GM23338 (cell line): Measurements from ENCODE around the gene ARHGAP28. TPM values are rescaled to one million over a fixed set of nuclear protein-coding genes. Genes with fewer than 3 reads are reported as not detected.
A peak's percentile ranks its signal among the peaks of the same experiment; 100 is the strongest.

ENCODE experiments used
- ATAC-seq: fragments of 200-7000 bp; cut with Tn5 transposase; 3 replicates; pipeline ENCODE4 v1.9.1; 2020
- DNase-seq: peaks from one replicate; pipeline ENCODE4 v3.0.0-alpha.2; 2015; ENCODE audit warnings: low spot score
- H2AFZ ChIP-seq: fragments of 200-600 bp; sonication (generic); 2 replicates; pipeline ENCODE4 v1.8.0; 2016; ENCODE audit warnings: antibody characterized with exemption, mild to moderate bottlenecking, moderate library complexity
- H3F3A ChIP-seq: fragments of 200-600 bp; sonication (generic); replicated peaks from 2 replicates; pipeline ENCODE4 v1.8.0; 2017; ENCODE audit warnings: antibody characterized with exemption, mixed run types, low read depth
- H3K27ac ChIP-seq: fragments of 200-600 bp; sonication (generic); 2 replicates; pipeline ENCODE4 v1.6.1; 2016; ENCODE audit warnings: low read depth
- H3K27me3 ChIP-seq: fragments of 200-600 bp; sonication (generic); 2 replicates; pipeline ENCODE4 v1.8.0; 2016; ENCODE audit warnings: mild to moderate bottlenecking, mixed run types, moderate library complexity; ENCODE audit not compliant: insufficient read depth
- H3K36me3 ChIP-seq: fragments of 200-600 bp; sonication (generic); 2 replicates; pipeline ENCODE4 v1.8.0; 2016; ENCODE audit warnings: mild to moderate bottlenecking; ENCODE audit not compliant: insufficient read depth
- H3K4me1 ChIP-seq: fragments of 200-600 bp; sonication (generic); 2 replicates; pipeline ENCODE4 v1.8.0; 2016; ENCODE audit warnings: mild to moderate bottlenecking, moderate library complexity; ENCODE audit not compliant: insufficient read depth
- H3K4me2 ChIP-seq: fragments of 200-600 bp; sonication (generic); 2 replicates; pipeline ENCODE4 v1.7.1; 2017; ENCODE audit warnings: mixed run types
- H3K4me3 ChIP-seq: fragments of 200-600 bp; sonication (generic); 2 replicates; pipeline ENCODE4 v1.6.1; 2016; ENCODE audit warnings: mixed run types
- H3K79me2 ChIP-seq: fragments of 200-600 bp; sonication (generic); replicated peaks from 2 replicates; pipeline ENCODE4 v1.8.0; 2017; ENCODE audit warnings: mild to moderate bottlenecking; ENCODE audit not compliant: insufficient read depth
- H3K9me2 ChIP-seq: fragments of 200-600 bp; sonication (generic); 2 replicates; pipeline ENCODE4 v1.8.0; 2017; ENCODE audit not compliant: insufficient read depth
- H4K20me1 ChIP-seq: fragments of 200-600 bp; sonication (generic); replicated peaks from 2 replicates; pipeline ENCODE4 v1.8.0; 2017; ENCODE audit warnings: mild to moderate bottlenecking; ENCODE audit not compliant: insufficient read depth
- H3K27ac Mint-ChIP-seq: 2 replicates; pipeline ENCODE4 v1.8.0; 2020; ENCODE audit warnings: inconsistent platforms, mild to moderate bottlenecking, moderate library complexity, mixed read lengths
- H3K27me3 Mint-ChIP-seq: 3 replicates; pipeline ENCODE4 v1.8.0; 2022; ENCODE audit warnings: low read depth, mild to moderate bottlenecking, moderate library complexity, mixed read lengths, inconsistent platforms; ENCODE audit not compliant: insufficient read depth, poor library complexity
- H3K36me3 Mint-ChIP-seq: 3 replicates; pipeline ENCODE4 v1.8.0; 2021; ENCODE audit warnings: low read depth, mild to moderate bottlenecking, inconsistent platforms, moderate library complexity, mixed read lengths
- H3K4me1 Mint-ChIP-seq: 3 replicates; pipeline ENCODE4 v1.8.0; 2020; ENCODE audit warnings: mild to moderate bottlenecking, inconsistent platforms, mixed read lengths
- H3K4me3 Mint-ChIP-seq: 3 replicates; pipeline ENCODE4 v1.8.0; 2021; ENCODE audit warnings: moderate library complexity, mild to moderate bottlenecking, inconsistent platforms, mixed read lengths
- H3K9me3 Mint-ChIP-seq: 3 replicates; pipeline ENCODE4 v1.8.0; 2020; ENCODE audit warnings: moderate library complexity, mild to moderate bottlenecking, inconsistent platforms, mixed read lengths
- CREB1 ChIP-seq: fragments of 250-450 bp; sonication (Bioruptor Pico); IDR thresholded peaks from 2 replicates; pipeline ENCODE4 v1.5.0; 2020; ENCODE audit warnings: low read depth, mild to moderate bottlenecking, moderate library complexity
- CTCF ChIP-seq, 2 experiments: fragments of 200-600 bp in 1 of 2; sonication (generic) in 1 of 2; conservative IDR thresholded peaks; 2 replicates each; pipeline versions ENCODE4 v1.5.1 to v1.6.1; 2016 to 2017; ENCODE audit warnings: antibody characterized with exemption in 2 of 2, low read depth in 2 of 2, mild to moderate bottlenecking in 2 of 2, moderate library complexity in 1 of 2
- ETS1 ChIP-seq: IDR thresholded peaks from 2 replicates; pipeline ENCODE4 v1.6.1; 2016; ENCODE audit warnings: antibody characterized with exemption
- EZH2 ChIP-seq: fragments of 200-600 bp; sonication (generic); IDR thresholded peaks from one replicate; pipeline ENCODE4 v1.8.0; 2017; ENCODE audit warnings: antibody characterized with exemption, mild to moderate bottlenecking, low read depth; ENCODE audit not compliant: unreplicated experiment
- EZH2phosphoT487 ChIP-seq: fragments of 200-600 bp; sonication (generic); IDR thresholded peaks from one replicate; pipeline ENCODE4 v1.8.1; 2018; ENCODE audit warnings: antibody characterized with exemption; ENCODE audit not compliant: unreplicated experiment
- JUNB ChIP-seq: IDR thresholded peaks from one replicate; pipeline ENCODE4 v1.6.1; 2016; ENCODE audit warnings: antibody characterized with exemption; ENCODE audit not compliant: unreplicated experiment
- NANOG ChIP-seq: IDR thresholded peaks from 2 replicates; pipeline ENCODE4 v1.6.1; 2016; ENCODE audit warnings: antibody characterized with exemption, borderline replicate concordance
- POLR2AphosphoS5 ChIP-seq: IDR thresholded peaks from 2 replicates; pipeline ENCODE4 v1.6.1; 2016; ENCODE audit warnings: antibody characterized with exemption, low read depth
- REST ChIP-seq: IDR thresholded peaks from one replicate; pipeline ENCODE4 v1.6.1; 2018; ENCODE audit warnings: antibody characterized with exemption; ENCODE audit not compliant: unreplicated experiment
- STAT1 ChIP-seq: IDR thresholded peaks from one replicate; pipeline ENCODE4 v1.6.1; 2016; ENCODE audit warnings: antibody characterized with exemption; ENCODE audit not compliant: unreplicated experiment
- ZNF114 ChIP-seq: fragments of 250-450 bp; sonication (Bioruptor Pico); IDR thresholded peaks from 2 replicates; pipeline ENCODE4 v1.5.0; 2020; ENCODE audit warnings: mild to moderate bottlenecking, moderate library complexity
- ZNF331 ChIP-seq: fragments of 250-450 bp; sonication (Bioruptor Pico); IDR thresholded peaks from 2 replicates; pipeline ENCODE4 v1.5.0; 2020; ENCODE audit warnings: low read depth, mild to moderate bottlenecking, moderate library complexity
- ZNF462 ChIP-seq: fragments of 250-450 bp; sonication (Bioruptor Pico); IDR thresholded peaks from 2 replicates; pipeline ENCODE4 v1.5.0; 2020; ENCODE audit warnings: mild to moderate bottlenecking, moderate library complexity
- polyA plus RNA-seq: library from polyadenylated mRNA; unstranded; fragments of >200 nt; fragmentation: Nextera tagmentation; extraction: Ambion mirVana; gene quantifications from 2 replicates; pipeline ENCODE4 v1.2.1, GENCODE V29; 2016
- total RNA-seq: library from RNA; depleted of rRNA; stranded (reverse); fragments of >200 nt; shearing (Covaris generic); gene quantifications from 2 replicates; pipeline ENCODE4 v1.2.3, GENCODE V29; 2014

Gene ARHGAP28
- total and polyA plus RNA-seq, 2 experiments from 2014 or later: 2.8 to 9.6 TPM

- no peak for DNase-seq
Measured at GRCh38 chr18:6781142-6781714, 51.7 kb downstream of the ARHGAP28 start.

More at GRCh38 chr18:6781142-6781714, 51.7 kb downstream of the ARHGAP28 start:
- no peak overlapping the region for H2AFZ ChIP-seq
- no peak overlapping the region for H3K27ac ChIP-seq
- H3K27me3 ChIP-seq: no peaks in the 10 kb centered on the region
- Mint-ChIP-seq H3K27me3 (peaks cover 4% of the 10 kb centered on the region), H3K4me3 (no peak overlapping the region), H3K27ac (0 out of 2 replicates have a peak overlapping the region, but pooled peaks have one; percentile 16), H3K9me3 (no peaks in the 10 kb centered on the region), H3K4me1 (peaks cover 36% of the 10 kb centered on the region), H3K36me3 (no peaks in the 10 kb centered on the region)
- no peaks in the 10 kb centered on the region for H3K9me2 ChIP-seq
- ATAC-seq: peak; percentile 47
- peaks cover 28% of the 10 kb centered on the region for H3K4me1 ChIP-seq
- TF ChIP-seq REST (no peak), STAT1 (no peak), EZH2 (no peak), POLR2AphosphoS5 (no peak), JUNB (no peak), CREB1 (no peak), ZNF462 (CRISPR knock-in tag) (no peak), EZH2phosphoT487 (no peak), CTCF (conservative IDR thresholded peaks at IDR 0.05; ENCODE audit: low read depth in 2 of 2) (no peak), ETS1 (no peak), ZNF114 (CRISPR knock-in tag) (no peak), ZNF331 (CRISPR knock-in tag) (no peak), NANOG (no peak)
- H3K79me2 ChIP-seq: no peaks in the 10 kb centered on the region
- H3K36me3 ChIP-seq: no peaks in the 10 kb centered on the region
- H4K20me1 ChIP-seq: no peaks in the 10 kb centered on the region
- no peak overlapping the region for H3K4me2 ChIP-seq
- no peaks in the 10 kb centered on the region for H3F3A ChIP-seq
- no peak overlapping the region for H3K4me3 ChIP-seq
